GM21619 (cell line): ENCODE results near the gene HLF.

Experiments used
- ATAC-seq: cut with Tn5 transposase; IDR thresholded peaks from one replicate; pipeline ENCODE4 v1.9.1; 2021; ENCODE audit not compliant: unreplicated experiment

The HLF gene, protein sequence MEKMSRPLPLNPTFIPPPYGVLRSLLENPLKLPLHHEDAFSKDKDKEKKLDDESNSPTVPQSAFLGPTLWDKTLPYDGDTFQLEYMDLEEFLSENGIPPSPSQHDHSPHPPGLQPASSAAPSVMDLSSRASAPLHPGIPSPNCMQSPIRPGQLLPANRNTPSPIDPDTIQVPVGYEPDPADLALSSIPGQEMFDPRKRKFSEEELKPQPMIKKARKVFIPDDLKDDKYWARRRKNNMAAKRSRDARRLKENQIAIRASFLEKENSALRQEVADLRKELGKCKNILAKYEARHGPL

DNA sequence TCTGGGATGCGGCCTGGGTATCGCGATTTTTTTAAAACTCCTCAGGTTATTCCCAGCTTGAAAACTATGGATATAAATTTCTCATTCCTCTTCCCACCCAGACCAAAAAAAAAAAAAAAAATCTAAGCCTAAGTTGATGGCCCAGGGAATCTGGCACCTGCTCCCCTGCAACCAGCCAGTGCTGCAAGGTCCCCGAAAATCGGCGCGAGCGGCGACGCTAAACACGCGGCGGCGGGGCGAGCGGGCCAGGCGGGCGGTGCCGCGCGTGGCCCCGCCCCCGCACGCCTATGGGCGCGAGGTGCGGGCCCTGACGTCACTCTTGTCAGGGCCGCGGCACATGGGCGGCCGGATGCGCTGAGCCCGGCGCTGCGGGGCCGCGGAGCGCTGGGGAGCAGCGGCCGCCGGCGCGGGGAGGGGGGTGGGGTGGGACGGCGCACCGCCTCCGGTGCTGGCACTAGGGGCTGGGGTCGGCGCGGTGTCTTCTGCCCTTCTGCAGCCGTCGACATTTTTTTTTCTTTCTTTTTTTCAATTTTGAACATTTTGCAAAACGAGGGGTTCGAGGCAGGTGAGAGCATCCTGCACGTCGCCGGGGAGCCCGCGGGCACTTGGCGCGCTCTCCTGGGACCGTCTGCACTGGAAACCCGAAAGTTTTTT is at the start of gene HLF:
Gene HLF (plus strand): TSS at position 316 of the 654 bp plus-strand sequence. CDS start 525 bp downstream, outside the sequence.
- ATAC-seq = peak; percentile 85

DNA sequence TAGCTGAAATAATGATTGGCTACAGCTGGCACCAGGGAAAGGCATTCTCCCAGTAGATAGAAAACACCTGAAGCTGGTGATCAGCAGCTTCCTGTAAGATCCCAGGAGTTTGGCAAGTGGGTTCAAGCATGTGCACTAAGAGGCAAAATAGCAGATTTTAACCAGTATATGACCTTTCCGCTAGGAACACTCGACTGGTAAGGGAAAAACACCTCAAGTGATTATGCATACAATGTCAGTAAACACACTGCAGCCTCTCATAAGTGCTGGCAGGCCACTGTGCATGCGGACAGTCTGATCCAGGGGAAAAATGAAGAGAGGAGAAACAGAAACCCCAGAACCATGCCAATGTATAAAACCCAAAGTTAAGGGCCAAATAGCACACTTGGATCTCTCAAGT is 49.0 kb upstream of the HLF start:
- ATAC-seq = no peak

DNA sequence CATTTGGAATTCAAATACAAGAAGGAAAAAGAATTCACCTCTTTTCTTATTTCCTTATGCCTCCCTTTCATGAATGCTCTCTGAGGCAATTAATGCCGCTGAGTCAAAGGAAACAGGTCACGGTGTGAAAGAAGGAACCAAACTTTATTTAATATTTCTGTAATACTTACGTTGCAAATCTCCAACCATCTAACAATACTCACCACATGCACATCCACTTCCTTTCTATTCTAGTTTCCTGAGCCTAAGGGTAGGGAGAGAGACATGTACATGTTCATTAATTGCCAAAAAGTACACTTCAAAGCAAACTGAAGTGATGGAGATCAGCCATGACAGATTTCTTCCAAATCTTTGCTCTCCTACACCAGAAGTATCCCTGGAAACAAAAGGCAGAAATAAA is 47.9 kb upstream of the HLF start:
- no peak for ATAC-seq

DNA sequence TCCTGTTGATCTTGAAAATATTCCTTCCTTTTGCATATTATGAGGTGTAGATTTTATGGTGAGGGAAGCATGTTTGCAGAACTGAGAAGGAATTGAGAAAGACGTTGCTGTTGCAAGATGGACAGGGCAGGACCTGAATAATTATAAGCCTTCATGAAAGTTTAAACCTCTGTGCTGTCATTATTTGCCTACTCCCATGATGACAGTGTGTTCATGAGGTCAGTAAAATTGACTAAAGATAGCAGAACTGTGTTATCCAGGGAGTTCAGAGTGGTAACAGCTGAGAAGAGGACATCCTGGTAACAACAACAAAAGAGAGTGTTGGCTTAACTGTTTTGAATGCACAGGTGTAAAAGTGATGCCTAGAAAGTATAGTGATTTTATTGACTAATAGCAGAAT is 45.3 kb upstream of the HLF start:
- ATAC-seq = no peak

DNA sequence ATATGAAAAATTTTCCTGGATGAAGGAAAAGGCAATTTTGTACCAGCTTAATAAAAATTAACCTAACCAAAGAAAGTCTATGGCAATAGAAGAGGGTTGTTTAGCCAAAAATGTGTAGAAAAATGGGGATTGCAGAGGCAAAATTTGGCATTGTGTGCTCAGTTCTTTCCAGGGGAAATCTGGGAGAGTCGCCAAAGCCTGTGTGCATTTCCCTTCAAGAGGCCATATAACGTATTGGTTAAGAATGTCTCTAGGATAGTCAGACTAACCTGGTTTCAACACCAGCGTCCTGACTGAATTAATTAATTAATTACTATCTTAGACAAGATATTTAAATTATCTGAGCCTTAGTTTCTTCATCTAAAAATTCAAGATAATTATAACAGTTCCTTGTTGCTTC is 44.8 kb upstream of the HLF start:
- ATAC-seq = no peak

DNA sequence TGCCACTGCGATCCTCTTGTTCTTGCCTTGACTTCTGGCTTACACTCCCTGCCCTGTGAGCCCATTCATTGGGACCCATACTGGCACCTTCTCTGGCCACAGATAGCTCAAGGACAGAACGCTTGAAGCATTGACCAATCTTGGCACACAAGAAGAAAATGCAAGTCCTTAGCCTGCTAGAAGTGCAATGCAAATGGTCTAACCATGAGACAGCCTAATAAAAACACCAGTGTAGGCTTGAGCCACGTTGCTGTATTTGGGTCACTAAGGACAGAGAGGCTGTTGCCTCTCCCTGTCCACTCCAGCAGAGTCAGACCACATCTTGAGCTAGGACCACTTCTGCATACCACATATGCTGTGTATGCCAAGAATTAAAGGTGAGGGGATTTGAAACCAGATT is 41.2 kb upstream of the HLF start:
- ATAC-seq = no peak

DNA sequence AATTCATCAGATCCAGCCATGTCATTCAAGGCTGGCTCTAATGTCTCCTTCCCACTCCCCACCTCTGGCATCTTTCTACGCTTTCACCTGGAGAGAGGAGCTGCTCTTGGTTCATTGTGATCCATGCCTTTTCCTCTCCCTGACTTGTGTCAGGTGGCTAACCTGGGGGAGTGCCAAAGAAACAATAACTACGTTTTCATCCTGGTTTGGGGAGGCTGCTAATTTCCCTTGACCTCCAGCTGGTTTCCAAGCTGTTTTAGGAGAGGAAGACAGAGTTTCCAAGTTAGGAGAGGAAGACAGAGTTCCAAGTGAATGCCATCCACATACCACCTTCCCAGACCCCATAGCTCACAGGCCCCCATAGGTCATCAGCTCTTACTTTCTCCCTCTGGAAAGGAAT is 40.0 kb upstream of the HLF start:
- no peak for ATAC-seq

DNA sequence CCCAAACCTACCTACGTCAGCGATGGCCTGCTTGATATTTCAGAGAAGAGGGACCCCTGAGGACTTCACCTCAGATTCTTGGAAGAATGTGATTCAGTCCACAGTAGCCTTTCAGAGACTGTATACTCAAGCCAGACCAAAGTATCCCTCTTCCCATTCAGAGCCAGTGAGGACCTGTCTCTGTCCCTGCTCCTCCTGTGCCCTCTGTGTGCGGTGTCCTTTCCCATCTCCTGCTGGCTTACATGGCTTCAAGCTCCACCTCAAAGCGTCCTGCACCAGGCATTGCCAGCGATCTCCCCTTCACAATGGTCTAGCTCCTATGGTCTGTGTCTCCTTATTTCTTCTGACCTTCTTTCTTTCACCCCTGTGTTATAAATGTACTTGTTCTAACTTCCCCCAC is 39.5 kb upstream of the HLF start:
- no peak for ATAC-seq

DNA sequence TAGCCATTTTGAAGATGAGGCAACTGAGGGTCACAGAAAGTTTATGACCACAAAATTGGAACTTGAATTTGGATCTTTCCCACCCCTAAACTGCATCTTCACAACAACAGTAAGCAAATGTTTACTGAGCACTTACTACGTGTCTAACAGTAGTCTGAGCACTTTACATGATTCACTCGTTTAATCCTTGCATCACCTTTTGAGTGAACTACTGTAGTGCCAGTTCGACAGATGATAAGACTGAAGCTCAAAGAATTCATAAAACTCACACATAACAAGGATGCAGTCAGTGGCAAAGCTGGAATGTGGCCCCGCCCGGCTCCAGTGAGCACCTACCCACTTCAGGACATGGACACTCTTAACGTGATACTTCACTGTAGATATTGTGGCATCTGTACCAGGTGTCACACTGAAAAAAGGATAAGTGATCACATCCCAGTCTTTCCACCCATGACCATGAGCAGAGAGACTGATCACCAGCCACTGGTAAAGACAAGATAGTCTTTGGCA is 36.0 kb upstream of the HLF start:
- ATAC-seq = no peak

DNA sequence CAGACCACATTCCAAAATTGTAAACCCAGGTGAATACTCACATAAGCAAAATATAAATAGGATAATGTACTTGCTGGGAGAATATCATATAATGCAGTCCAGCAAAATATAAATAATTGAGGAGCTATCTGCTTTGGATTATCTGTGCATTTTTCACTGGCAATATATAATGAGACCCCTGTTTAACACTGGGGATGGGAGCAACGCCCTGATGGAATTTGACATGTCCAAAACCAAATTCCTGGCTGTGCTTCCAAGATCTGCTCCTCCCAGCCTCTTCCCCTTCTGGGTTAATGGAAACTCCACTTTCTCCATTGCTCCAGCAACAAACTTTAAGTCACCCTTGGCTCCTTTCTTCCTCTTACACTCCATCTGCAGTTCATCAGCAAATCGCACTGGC is 35.5 kb upstream of the HLF start:
- no peak for ATAC-seq

DNA sequence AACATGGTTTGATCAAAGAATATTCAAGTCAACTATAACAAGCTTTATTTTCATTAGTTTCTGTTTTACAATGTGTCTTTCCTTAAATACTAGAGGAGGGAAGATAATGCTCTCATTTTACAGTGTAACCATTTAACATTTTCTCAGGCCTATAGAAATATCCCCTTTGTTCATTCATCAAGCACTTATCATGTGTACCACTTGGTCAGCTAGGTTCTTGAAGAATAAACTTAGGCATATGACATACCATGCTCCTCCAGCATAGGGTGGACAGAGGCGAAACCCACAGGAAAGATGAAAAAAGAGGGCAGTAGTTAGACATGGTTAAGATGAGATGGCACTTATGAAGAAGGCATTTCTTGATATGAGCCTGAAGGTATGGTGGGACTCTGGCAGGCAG is 34.0 kb upstream of the HLF start:
- ATAC-seq = no peak

DNA sequence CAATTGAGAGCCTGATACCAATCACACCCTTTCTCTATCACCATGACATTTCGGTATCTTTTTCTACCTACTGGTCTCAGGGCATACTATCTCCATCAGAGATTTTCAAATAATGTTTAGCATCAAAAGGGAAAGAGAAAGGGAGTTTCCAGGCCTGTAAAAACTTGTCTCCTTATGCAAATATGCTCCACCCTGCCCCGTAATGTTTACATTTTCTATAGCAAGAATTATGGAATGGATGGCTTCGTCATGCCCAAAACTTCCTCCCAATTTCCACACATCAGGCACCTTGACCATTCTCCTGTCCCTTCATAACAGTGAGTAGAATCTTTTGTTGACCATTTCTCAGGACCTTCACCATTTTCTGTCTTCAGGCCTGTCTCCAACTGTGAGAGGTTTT is 30.9 kb upstream of the HLF start:
- no peak for ATAC-seq

DNA sequence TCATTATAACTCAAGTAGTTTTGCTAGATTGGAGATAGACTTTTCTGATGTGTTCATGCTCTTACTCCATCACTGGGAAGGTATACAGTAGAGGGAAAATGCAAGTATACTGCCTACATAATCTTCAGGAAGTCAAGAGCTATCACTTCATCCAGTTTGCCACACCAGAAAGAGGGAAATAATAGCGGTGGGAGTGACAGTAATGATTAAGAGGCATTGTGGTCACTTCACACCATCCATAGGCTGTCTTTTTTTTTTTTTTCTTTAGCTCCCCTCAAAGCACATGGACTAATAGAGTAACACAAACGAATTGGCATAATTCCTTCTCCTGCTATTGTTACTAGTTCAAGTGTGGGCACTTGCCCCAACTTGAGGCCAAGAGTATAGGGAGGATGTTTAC is 28.4 kb upstream of the HLF start:
- ATAC-seq = no peak

DNA sequence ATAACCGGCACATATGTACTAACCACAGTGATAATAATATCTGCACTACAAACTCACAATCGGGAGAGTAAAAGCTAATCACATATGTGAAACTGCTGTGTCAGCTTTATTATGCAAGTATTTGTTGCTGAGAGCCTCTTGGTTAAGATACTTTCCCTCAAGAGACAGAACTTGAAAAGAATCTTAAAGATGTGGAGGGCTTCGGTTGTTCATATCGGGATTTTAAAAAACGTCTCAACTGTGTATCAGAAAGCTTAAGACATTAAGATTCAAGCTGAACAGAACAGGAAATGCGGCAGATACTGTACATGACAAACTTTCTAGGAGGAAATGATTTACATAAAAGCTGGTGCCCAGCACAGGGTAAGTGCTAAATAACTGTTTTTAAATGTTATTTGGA is 27.5 kb upstream of the HLF start:
- ATAC-seq = no peak

DNA sequence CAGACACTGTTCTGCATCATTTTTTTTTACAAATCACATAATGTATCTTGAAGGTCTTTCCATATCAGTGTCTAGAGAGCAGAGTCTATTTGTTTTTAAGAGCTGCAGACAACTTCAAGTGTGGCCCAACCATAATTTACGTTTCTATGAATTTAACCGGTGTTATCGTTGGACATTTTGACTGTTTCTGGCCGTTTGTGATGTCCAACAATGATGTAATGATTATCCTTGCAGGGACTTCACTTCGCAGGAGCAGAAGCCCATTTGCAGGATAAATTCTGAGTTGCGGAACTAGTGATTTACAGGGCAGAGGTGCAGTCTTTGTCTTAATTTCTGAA is 26.9 kb upstream of the HLF start:
- no peak for ATAC-seq

DNA sequence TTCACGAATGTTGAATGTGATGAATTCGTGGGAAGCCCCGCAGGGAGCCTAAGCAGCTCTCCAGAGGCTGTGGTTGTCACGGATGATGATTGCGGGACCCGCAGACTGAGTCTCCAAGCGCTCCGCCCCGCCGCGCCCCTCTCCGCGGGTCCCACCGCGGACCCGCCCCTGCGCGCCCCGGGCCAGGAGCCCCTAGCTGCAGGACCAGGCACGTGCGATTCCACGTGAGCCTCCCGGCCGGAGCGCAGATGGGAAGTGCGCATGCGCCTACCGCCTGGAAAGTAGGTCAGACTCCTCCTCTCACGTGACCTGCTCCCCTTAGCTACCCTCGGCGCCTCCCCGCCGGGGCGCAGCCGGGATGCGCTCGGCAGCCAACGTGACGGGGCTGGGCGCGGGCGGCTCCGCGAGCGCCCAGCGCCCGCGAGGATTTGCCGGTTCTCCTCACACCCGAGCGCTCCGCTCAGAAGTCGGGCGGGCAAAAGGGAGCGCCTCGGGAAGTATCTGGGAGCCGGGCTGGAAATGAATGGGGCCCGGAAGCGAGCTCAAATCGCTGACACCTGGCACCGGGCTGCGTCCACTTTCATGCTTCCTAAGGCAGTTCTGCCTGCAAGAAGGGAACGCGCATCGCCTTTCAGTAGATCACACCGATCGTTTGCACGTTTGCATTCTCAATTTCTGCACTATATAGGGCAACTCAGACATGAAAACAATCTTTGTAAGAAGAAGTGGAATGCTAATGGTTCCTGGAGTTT is 26.4 kb upstream of the HLF start:
- ATAC-seq = peak; percentile 93

DNA sequence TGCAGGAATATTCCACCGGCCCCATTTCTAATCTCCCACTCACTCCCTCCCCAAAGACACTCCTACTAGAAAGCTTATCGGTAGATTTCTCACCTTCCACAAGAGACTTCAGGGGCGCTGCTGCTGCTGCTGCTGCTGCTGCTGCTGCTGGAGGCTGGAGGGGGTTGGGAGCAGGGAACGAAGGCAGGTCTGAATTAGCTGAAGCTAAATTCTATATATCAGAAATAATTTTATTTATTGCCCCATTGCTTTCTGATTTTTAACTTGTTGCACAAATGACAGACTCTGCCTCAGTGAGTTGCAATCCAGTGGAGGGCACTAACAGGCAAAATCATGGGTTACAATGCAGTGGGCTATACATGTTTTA is 25.8 kb upstream of the HLF start:
- ATAC-seq = peak; percentile 13

DNA sequence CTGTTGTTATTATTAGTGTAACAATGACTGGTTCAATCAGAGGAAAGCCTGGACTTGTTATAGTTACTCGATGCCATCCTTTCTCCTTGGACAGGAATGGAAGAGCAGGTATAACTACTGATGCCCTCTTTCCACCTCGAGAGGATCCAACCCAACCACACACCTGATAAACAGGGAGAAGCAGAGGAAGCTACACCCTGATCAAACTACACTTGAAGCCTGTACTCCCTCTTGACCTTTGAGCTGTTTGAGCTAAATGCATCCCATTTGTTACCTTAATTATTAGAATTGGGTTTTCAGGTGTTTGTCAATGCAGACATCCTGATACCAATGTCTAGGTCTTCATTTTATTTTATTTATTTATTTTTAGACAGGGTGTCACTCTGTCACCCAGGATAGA is 23.7 kb upstream of the HLF start:
- no peak for ATAC-seq

DNA sequence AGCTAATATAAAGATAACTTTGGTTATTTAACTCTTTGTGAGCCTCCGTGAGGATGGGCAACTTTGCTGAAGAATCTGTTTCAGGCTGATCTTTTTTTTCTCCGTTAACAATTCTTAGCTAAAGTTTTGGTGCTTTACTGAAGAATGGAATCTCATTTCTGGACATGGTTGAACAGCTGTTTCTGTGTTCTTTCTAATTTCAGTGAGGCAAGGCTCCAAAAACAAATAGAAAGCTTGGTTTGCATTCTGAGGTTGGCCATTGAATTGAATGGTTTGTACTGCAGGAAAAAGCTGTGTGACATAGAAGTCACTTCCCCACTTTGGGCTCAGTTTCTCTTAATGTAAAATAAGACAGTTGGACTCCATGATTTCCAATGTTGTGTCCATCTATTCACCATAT is 22.3 kb upstream of the HLF start:
- no peak for ATAC-seq

DNA sequence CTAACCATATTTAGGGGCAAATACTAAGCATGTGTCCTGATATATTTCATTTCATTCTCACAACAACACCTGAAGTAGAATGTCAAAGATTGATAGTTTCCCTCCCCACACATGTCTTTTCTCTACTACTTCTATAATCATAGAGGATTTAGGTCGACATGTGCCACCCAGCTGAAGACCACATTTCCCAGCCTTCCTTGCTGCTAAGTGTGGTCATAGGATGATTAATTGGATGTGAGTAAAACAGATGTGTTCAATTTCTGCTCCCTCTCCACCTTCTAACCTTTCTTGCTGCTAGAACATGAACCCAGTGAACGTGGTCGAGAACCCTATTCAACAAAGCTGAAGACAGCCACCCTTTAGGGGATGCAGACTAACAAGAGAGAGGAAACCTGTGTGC is 18.8 kb upstream of the HLF start:
- no peak for ATAC-seq

DNA sequence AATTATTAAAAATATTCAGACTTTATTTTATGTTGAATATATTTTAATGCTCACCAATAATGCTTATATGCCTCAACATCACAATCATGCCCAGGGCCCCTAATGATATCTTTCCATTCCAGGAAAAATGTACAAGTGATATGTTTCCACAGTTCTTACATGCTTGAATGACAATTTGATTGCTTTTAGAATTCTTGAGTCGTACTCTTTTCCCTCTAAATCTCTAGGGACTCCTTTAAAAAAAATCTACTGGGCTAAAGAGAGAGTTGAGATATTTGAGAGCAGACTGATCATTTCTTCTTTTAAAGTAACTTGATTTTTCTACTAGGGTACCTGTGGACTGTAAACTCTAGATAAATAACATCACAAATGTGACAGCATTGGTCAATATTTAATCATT is 18.2 kb upstream of the HLF start:
- ATAC-seq = no peak

DNA sequence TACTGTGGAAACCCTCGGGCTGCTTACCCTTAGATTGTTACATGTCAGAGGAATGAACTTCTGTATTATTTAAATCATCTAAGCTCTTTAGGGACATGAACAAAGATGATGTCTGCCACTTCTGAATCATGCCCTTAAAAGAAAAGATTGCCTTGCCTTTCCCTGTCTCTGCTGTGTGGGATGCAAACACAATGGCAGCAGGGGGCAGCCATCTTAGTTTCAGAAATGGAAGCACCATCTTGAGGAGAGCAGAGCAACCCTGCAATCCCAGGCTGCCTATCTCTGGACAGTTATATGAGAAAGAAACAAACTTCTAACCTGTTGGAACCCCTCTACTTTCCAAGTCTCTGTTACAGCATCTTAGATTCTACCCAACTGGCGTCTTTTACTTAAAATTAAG is 16.7 kb upstream of the HLF start:
- ATAC-seq = no peak
